CD4-positive, alpha-beta memory T cell (primary cell): ENCODE measurements around the gene YIPF4. TPM values are rescaled to one million over a fixed set of nuclear protein-coding genes. Genes with fewer than 3 reads are reported as not detected.
"Not testable (repeated sequence)": the region's sequence is repeated elsewhere in the genome, so short reads cannot be mapped to it uniquely, and the experiment has no call there.

Experiments
- CTCF ChIA-PET: fragments of 350-600 bp; sonication (Branson Sonifier 250); formaldehyde crosslinking; loops from one replicate; lab custom pipeline; 2021; ENCODE audit warnings: inconsistent platforms; ENCODE audit not compliant: partially characterized antibody; lab: Charles Lee
- POLR2A ChIA-PET: fragments of 350-600 bp; sonication (Branson Sonifier 250); formaldehyde crosslinking; loops from one replicate; lab custom pipeline; 2021; ENCODE audit not compliant: partially characterized antibody; lab: Charles Lee
- DNase-seq, 5 donors: peaks; one replicate each; pipeline versions ENCODE4 v3.0.0 to v3.0.0-alpha.2; 2020 to 2022; ENCODE audit warnings: mixed read lengths in 1 of 5
- H3K27ac ChIP-seq: one replicate; pipeline ENCODE4 v1.7.0; 2013; ENCODE audit warnings: low read depth, low read length
- H3K27me3 ChIP-seq: 2 replicates; pipeline ENCODE4 v1.7.0; 2013; ENCODE audit warnings: mild to moderate bottlenecking, low read length, moderate library complexity; ENCODE audit not compliant: insufficient read depth
- H3K36me3 ChIP-seq: 2 replicates; pipeline ENCODE4 v1.7.0; 2013; ENCODE audit warnings: mild to moderate bottlenecking, low read length, moderate library complexity; ENCODE audit not compliant: insufficient read depth
- H3K4me1 ChIP-seq: 2 replicates; pipeline ENCODE4 v1.7.0; 2013; ENCODE audit warnings: mild to moderate bottlenecking, low read length, moderate library complexity; ENCODE audit not compliant: insufficient read depth
- H3K4me3 ChIP-seq, 2 donors: one replicate each; pipeline ENCODE4 v1.7.0; 2013; ENCODE audit warnings: low read length in 2 of 2, mild to moderate bottlenecking in 1 of 2
- H3K9me3 ChIP-seq, 2 donors: one replicate each; pipeline ENCODE4 v1.7.0; 2013; ENCODE audit warnings: low read length in 2 of 2, control low read depth in 1 of 2; ENCODE audit not compliant: control insufficient read depth in 1 of 2
- H3K27ac Mint-ChIP-seq, 7 donors: one replicate each; pipeline ENCODE4 v1.8.0; 2020 to 2021; ENCODE audit warnings: mixed read lengths in 7 of 7, mild to moderate bottlenecking in 6 of 7, inconsistent platforms in 3 of 7, moderate library complexity in 3 of 7
- H3K27me3 Mint-ChIP-seq, 2 donors: one replicate each; pipeline ENCODE4 v1.8.0; 2020 to 2021; ENCODE audit warnings: mixed read lengths in 2 of 2
- H3K36me3 Mint-ChIP-seq, 2 donors: one replicate each; pipeline ENCODE4 v1.8.0; 2020 to 2021; ENCODE audit warnings: mixed read lengths in 2 of 2, inconsistent platforms in 1 of 2, mild to moderate bottlenecking in 1 of 2
- H3K4me1 Mint-ChIP-seq, 4 donors: one replicate each; pipeline ENCODE4 v1.8.0; 2020 to 2021; ENCODE audit warnings: mixed read lengths in 4 of 4, mild to moderate bottlenecking in 1 of 4
- H3K4me3 Mint-ChIP-seq, 8 donors: one replicate each; pipeline ENCODE4 v1.8.0; 2020 to 2021; ENCODE audit warnings: mixed read lengths in 8 of 8, mild to moderate bottlenecking in 7 of 8, moderate library complexity in 6 of 8, inconsistent platforms in 3 of 8
- H3K9me3 Mint-ChIP-seq, 8 donors: one replicate each; pipeline ENCODE4 v1.8.0; 2020 to 2021; ENCODE audit warnings: mixed read lengths in 8 of 8, mild to moderate bottlenecking in 5 of 8, inconsistent platforms in 3 of 8, moderate library complexity in 1 of 8
- intact Hi-C: fragments of 100-400 bp; cut with micrococcal nuclease; formaldehyde crosslinking; loops from one replicate; pipeline ENCODE4 v1.15.1; 2023
- polyA plus RNA-seq, 2 donors: library from polyadenylated mRNA; unstranded; fragments of 300-500 nt; fragmentation: Illumina TruSeq; gene quantifications; one replicate each; pipeline ENCODE4 v1.2.3, GENCODE V29; 2021
- total RNA-seq, 2 experiments: library from RNA; stranded (reverse); gene quantifications; one replicate each; pipeline ENCODE4 v1.2.3, GENCODE V29; 2021

The YIPF4 gene
- total and polyA plus RNA-seq, 4 experiments from 2014 or later = 13.9 to 51.9 (median 37.5) TPM

DNA sequence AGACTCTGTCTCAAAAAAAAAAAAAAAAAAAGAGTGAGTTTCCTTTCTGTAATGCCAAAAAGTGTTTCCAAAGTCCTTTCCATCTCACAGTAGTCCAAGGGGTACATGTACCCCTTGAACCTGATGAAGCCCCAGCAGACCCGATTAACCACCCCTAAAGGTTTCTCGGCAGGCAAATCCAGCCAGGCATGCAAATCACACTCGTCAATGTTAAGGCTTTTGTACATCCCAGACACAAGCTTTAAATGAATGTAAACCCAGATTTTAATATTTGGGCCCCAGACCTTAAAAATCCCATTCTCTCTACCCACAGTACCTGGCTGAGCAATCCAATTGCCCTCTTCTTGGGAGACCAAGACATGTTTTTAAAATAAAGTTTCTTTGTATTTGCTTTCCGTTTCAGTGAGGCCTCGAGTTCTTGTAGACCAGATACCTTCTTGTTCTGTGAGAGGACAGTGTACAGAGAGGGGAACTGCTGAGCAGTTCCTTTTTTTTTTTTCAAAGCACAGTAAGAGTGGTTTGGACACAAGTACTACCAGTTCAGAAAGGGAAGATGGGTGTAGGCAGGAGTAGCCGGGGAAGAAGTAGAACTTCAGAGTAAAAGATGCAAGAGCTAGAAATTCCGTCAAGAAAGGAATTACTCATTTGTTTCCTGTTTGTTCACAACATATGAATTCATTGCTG, 13.1 kb upstream of the YIPF4 start, which contains the start of gene NLRC4:
Gene NLRC4 (minus strand): TSS at position 465 of the 684 bp plus-strand sequence. CDS start 8,111 bp downstream, outside the sequence.
- Histone ChIP-seq H3K4me1 (peaks cover 4% of the 10 kb centered on the region), H3K4me3 (no peak within 1 kb of the TSS)
- CTCF ChIA-PET = interaction anchor here (0.6 to 1.3 kb wide), 2 partner anchors 21 to 23 kb away, joined by 3 read pairs; no protein-coding TSS in a partner anchor

GRCh38 chr2:32271063-32271462, 6.6 kb upstream of the YIPF4 start:
- Histone ChIP-seq H3K4me3 (no peak overlapping the region), H3K27ac (no peak overlapping the region), H3K27me3 (no peaks in the 10 kb centered on the region), H3K36me3 (no peaks in the 10 kb centered on the region), H3K9me3 (no peaks in the 10 kb centered on the region), H3K4me1 (no peaks in the 10 kb centered on the region)
- intact Hi-C loops = no loop called here
- no peak overlapping the region for H3K4me3 Mint-ChIP-seq
- POLR2A ChIA-PET = no interaction called here
- H3K36me3 Mint-ChIP-seq = no peaks in the 10 kb centered on the region
- H3K4me1 Mint-ChIP-seq = peaks cover 0 to 1% (median 0%) of the 10 kb centered on the region in 4 donors
- H3K27me3 Mint-ChIP-seq = peaks cover 1 to 3% of the 10 kb centered on the region in 2 donors
- CTCF ChIA-PET = no interaction called here
- no peak for DNase-seq
- no peaks in the 10 kb centered on the region for H3K9me3 Mint-ChIP-seq
- no peak overlapping the region for H3K27ac Mint-ChIP-seq

More for the DNA sequence above, 13.1 kb upstream of the YIPF4 start, which contains the start of gene NLRC4:
- Mint-ChIP-seq H3K4me3 (peak within 1 kb of the TSS in 7 of 8 donors; percentile 6 to 54 (median 36)), H3K36me3 (no peaks in the 10 kb centered on the region), H3K27ac (peak within 1 kb of the TSS in 5 of 7 donors; percentile 11 to 89 (median 70)), H3K4me1 (peaks cover 2 to 5% (median 4%) of the 10 kb centered on the region in 4 donors), H3K27me3 (peaks cover 0 to 3% of the 10 kb centered on the region in 2 donors), H3K9me3 (no peaks in the 10 kb centered on the region)
- no peaks in the 10 kb centered on the region for H3K9me3 ChIP-seq
- H3K27ac ChIP-seq = no peak within 1 kb of the TSS
- intact Hi-C loops = no loop called here
- H3K36me3 ChIP-seq = no peaks in the 10 kb centered on the region
- POLR2A ChIA-PET = no interaction called here
- no peak for DNase-seq
- H3K27me3 ChIP-seq = no peaks in the 10 kb centered on the region

- Histone ChIP-seq H3K4me3 (no peak overlapping the region), H3K9me3 (no peaks in the 10 kb centered on the region), H3K36me3 (no peaks in the 10 kb centered on the region), H3K27me3 (no peaks in the 10 kb centered on the region), H3K4me1 (peaks cover 5% of the 10 kb centered on the region), H3K27ac (no peak overlapping the region)
- intact Hi-C loops = no loop called here
- H3K9me3 Mint-ChIP-seq = no peaks in the 10 kb centered on the region
- POLR2A ChIA-PET = no interaction called here
- H3K36me3 Mint-ChIP-seq = no peaks in the 10 kb centered on the region
- H3K4me1 Mint-ChIP-seq = peaks cover 0 to 5% (median 4%) of the 10 kb centered on the region in 4 donors
- H3K27me3 Mint-ChIP-seq = peaks cover 1 to 3% of the 10 kb centered on the region in 2 donors
- no peak overlapping the region for H3K27ac Mint-ChIP-seq
- DNase-seq = no peak
- CTCF ChIA-PET = no interaction called here
- no peak overlapping the region for H3K4me3 Mint-ChIP-seq
Measured at GRCh38 chr2:32272279-32272678, 5.4 kb upstream of the YIPF4 start.

- Mint-ChIP-seq H3K4me1 (peaks cover 4 to 21% (median 17%) of the 10 kb centered on the region in 4 donors), H3K27me3 (peaks cover 1 to 3% of the 10 kb centered on the region in 2 donors), H3K4me3 (no peak overlapping the region), H3K36me3 (peaks cover 0 to 11% of the 10 kb centered on the region in 2 donors), H3K9me3 (peaks cover 0 to 4% (median 0%) of the 10 kb centered on the region in 8 donors), H3K27ac (no peak overlapping the region)
- Histone ChIP-seq H3K36me3 (no peaks in the 10 kb centered on the region), H3K4me1 (peaks cover 18% of the 10 kb centered on the region), H3K27me3 (no peaks in the 10 kb centered on the region), H3K27ac (no peak overlapping the region), H3K4me3 (no peak overlapping the region), H3K9me3 (no peaks in the 10 kb centered on the region)
- POLR2A ChIA-PET = no interaction called here
- intact Hi-C loops = no loop called here
- CTCF ChIA-PET = no interaction called here
- no peak for DNase-seq
Measured at GRCh38 chr2:32274289-32274688, 3.4 kb upstream of the YIPF4 start.

DNA sequence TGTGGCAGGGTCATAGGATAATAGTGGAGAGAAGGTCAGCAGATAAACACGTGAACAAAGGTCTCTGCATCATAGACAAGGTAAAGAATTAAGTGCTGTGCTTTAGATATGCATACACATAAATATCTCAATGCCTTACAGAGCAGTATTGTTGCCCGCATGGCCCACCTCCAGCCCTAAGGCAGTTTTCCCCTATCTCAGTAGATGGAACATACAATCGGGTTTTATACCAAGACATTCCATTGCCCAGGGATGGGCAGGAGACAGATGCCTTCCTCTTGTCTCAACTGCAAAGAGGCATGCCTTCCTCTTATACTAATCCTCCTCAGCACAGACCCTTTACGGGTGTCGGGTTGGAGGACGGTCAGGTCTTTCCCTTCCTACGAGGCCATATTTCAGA, 1.9 kb upstream of the YIPF4 start:
- H3K4me1 Mint-ChIP-seq = peaks cover 5 to 31% (median 22%) of the 10 kb centered on the region in 4 donors
- peaks cover 27% of the 10 kb centered on the region for H3K4me1 ChIP-seq
- H3K27ac ChIP-seq, H3K9me3 ChIP-seq, CTCF ChIA-PET, POLR2A ChIA-PET, H3K27me3 ChIP-seq, H3K27me3 Mint-ChIP-seq, DNase-seq, H3K4me3 ChIP-seq, H3K36me3 ChIP-seq, H3K9me3 Mint-ChIP-seq: not testable (repeated sequence)
- intact Hi-C loops = loop anchor here (2.0 to 5.0 kb wide), 2 partner anchors 81 to 1202 kb away; partner anchors contain the start of genes BIRC6 and RASGRP3
- peaks cover 0 to 11% of the 10 kb centered on the region in 2 donors for H3K36me3 Mint-ChIP-seq
- peak overlapping the region in 2 of 7 donors; percentile 35 to 40 for H3K27ac Mint-ChIP-seq
- peak overlapping the region in 2 of 8 donors; percentile 31 to 49 for H3K4me3 Mint-ChIP-seq

DNA sequence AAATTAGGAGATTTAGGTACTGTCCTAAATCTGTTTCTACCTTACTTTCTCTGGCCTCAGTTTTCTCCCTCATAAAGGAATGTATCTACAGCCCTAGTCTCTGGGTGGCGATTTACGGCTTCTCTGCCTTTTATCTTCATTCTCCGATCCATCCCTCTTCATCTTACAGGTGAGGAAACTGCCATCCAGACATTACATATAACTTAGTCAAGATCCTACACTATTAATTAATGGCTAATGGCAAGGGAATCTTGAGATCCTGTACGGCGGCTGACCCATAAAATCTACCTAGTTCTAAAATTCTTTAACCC, 386 bp upstream of the YIPF4 start:
- peak overlapping the region; percentile 88 to 97 (median 96) for H3K4me3 Mint-ChIP-seq
- DNase-seq = no peak
- peaks cover 0 to 1% of the 10 kb centered on the region in 2 donors for H3K27me3 Mint-ChIP-seq
- Histone ChIP-seq H3K27me3 (no peaks in the 10 kb centered on the region), H3K27ac (peak overlapping the region; percentile 72), H3K9me3 (no peaks in the 10 kb centered on the region), H3K4me3 (peak overlapping the region; percentile 90 to 98), H3K36me3 (no peaks in the 10 kb centered on the region), H3K4me1 (peaks cover 42% of the 10 kb centered on the region)
- ChIA-PET CTCF (no interaction called here), POLR2A (interaction anchor here (0.6 to 1.8 kb wide), 5 partner anchors 9 to 213 kb away, joined by 3 to 6 read pairs (median 4); partner anchors contain the start of gene SLC30A6)
- peak overlapping the region; percentile 96 to 99 (median 97) for H3K27ac Mint-ChIP-seq
- intact Hi-C loops = loop anchor here (1.0 to 5.0 kb wide), 4 partner anchors 79 to 1200 kb away; partner anchors contain the start of genes BIRC6, RASGRP3, SLC30A6 and SPAST
- peaks cover 11 to 43% (median 31%) of the 10 kb centered on the region in 4 donors for H3K4me1 Mint-ChIP-seq
- peaks cover 5 to 15% of the 10 kb centered on the region in 2 donors for H3K36me3 Mint-ChIP-seq
- H3K9me3 Mint-ChIP-seq = peaks cover 0 to 4% (median 0%) of the 10 kb centered on the region in 8 donors

GRCh38 chr2:32278478-32278853, 762 bp downstream of the YIPF4 start:
- intact Hi-C loops = loop anchor here (5.0 kb wide), 1 partner anchor 1199 kb away; the partner anchor contains the start of gene RASGRP3
- H3K4me1 Mint-ChIP-seq = peaks cover 14 to 50% (median 37%) of the 10 kb centered on the region in 4 donors
- peaks cover 0 to 4% (median 0%) of the 10 kb centered on the region in 8 donors for H3K9me3 Mint-ChIP-seq
- H3K27ac Mint-ChIP-seq = peak overlapping the region; percentile 92 to 99 (median 96)
- H3K27me3 Mint-ChIP-seq = peaks cover 0 to 1% of the 10 kb centered on the region in 2 donors
- DNase-seq = no peak
- Histone ChIP-seq H3K27ac (peak overlapping the region; percentile 72), H3K4me3 (peak overlapping the region; percentile 90 to 98), H3K27me3 (no peaks in the 10 kb centered on the region), H3K36me3 (no peaks in the 10 kb centered on the region), H3K4me1 (peaks cover 48% of the 10 kb centered on the region), H3K9me3 (no peaks in the 10 kb centered on the region)
- H3K36me3 Mint-ChIP-seq = peaks cover 11 to 22% of the 10 kb centered on the region in 2 donors
- CTCF ChIA-PET = no interaction called here
- H3K4me3 Mint-ChIP-seq = peak overlapping the region; percentile 90 to 97 (median 96)
- POLR2A ChIA-PET = interaction anchor here (0.9 to 1.8 kb wide), 5 partner anchors 8 to 1321 kb away, joined by 3 to 6 read pairs (median 3); partner anchors contain the start of genes FAM98A and SLC30A6
